Endothelial cell of umbilical vein (primary cell): ENCODE measurements around the gene CSGALNACT2. TPM values are rescaled to one million over a fixed set of nuclear protein-coding genes. Genes with fewer than 3 reads are reported as not detected.

ENCODE experiments used
- BruUV-seq: library from RNA; stranded (reverse); fragments of 400-500 nt; replicated peaks from 2 replicates; lab custom pipeline; 2021; lab: Mats Ljungman, UMichigan
- CTCF ChIA-PET: fragments of 300-600, 350-600 bp; sonication (Branson Sonifier 250); formaldehyde crosslinking; loops from one replicate; lab custom pipeline; 2021; ENCODE audit warnings: antibody characterized with exemption, inconsistent platforms; lab: Charles Lee
- POLR2A ChIA-PET: fragments of 300-600, 350-600 bp; sonication (Branson Sonifier 250); formaldehyde crosslinking; loops from one replicate; lab custom pipeline; 2021; ENCODE audit warnings: antibody characterized with exemption, inconsistent platforms; lab: Charles Lee
- DNase-seq: peaks from one replicate; pipeline ENCODE4 v3.0.0-alpha.2; 2011; ENCODE audit warnings: low read depth, low spot score
- FAIRE-seq: peaks from 2 replicates; lab custom pipeline; 2011; peaks lifted over from hg19 to GRCh38; lab: Jason Lieb, UNC
- H2AFZ ChIP-seq: 2 replicates; pipeline ENCODE4 v1.6.0; 2012; ENCODE audit warnings: low read depth, low read length, control low read depth, inconsistent platforms
- H3K27ac ChIP-seq: 2 replicates; pipeline ENCODE4 v1.5.1; 2011; ENCODE audit warnings: low read depth, mild to moderate bottlenecking, control low read depth, low read length, moderate library complexity; ENCODE audit not compliant: insufficient read depth
- H3K27me3 ChIP-seq, 2 experiments: 2 replicates each; pipeline versions ENCODE4 v1.6.0 to v1.6.1; 2011; ENCODE audit warnings: low read length in 2 of 2, mixed read lengths in 1 of 2; ENCODE audit not compliant: control insufficient read depth in 2 of 2, insufficient read depth in 2 of 2
- H3K36me3 ChIP-seq, 2 experiments: 2 replicates in 1 of 2; 3 replicates in 1 of 2; pipeline ENCODE4 v1.5.1; 2011; ENCODE audit warnings: low read length in 2 of 2, mild to moderate bottlenecking in 1 of 2, moderate library complexity in 1 of 2; ENCODE audit not compliant: control insufficient read depth in 2 of 2, insufficient read depth in 2 of 2; ENCODE audit errors: extremely low read depth in 1 of 2
- H3K4me1 ChIP-seq: 3 replicates; pipeline ENCODE4 v1.5.1; 2011; ENCODE audit warnings: mild to moderate bottlenecking, low read length; ENCODE audit not compliant: control insufficient read depth, insufficient read depth; ENCODE audit errors: extremely low read depth
- H3K4me2 ChIP-seq: 2 replicates; pipeline ENCODE4 v1.6.1; 2011; ENCODE audit warnings: low read length, control low read depth, mixed read lengths; ENCODE audit not compliant: insufficient read depth
- H3K4me3 ChIP-seq, 3 experiments: fragments of 200-600 bp in 1 of 3; sonication (generic), shearing (Covaris generic) in 1 of 3; replicated peaks in 1 of 3; 2 replicates each; pipeline ENCODE4 v1.5.1; 2011 to 2016; ENCODE audit warnings: control low read depth in 3 of 3, low read length in 3 of 3, mild to moderate bottlenecking in 2 of 3, inconsistent platforms in 1 of 3, low read depth in 1 of 3, moderate library complexity in 1 of 3; ENCODE audit not compliant: insufficient read depth in 1 of 3
- H3K79me2 ChIP-seq: 2 replicates; pipeline ENCODE4 v1.6.0; 2012; ENCODE audit warnings: low read length, inconsistent platforms; ENCODE audit not compliant: control insufficient read depth, insufficient read depth
- H3K9ac ChIP-seq: replicated peaks from 2 replicates; pipeline ENCODE3; 2011; ENCODE audit warnings: low read length, control low read depth; ENCODE audit not compliant: insufficient read depth; ENCODE audit errors: extremely low read depth
- H3K9me1 ChIP-seq: replicated peaks from 3 replicates; pipeline ENCODE4 v1.6.0; 2011; ENCODE audit warnings: mild to moderate bottlenecking, low read length; ENCODE audit not compliant: control insufficient read depth, insufficient read depth; ENCODE audit errors: extremely low read depth
- H3K9me3 ChIP-seq: replicated peaks from 2 replicates; pipeline ENCODE4 v1.5.1; 2012; ENCODE audit warnings: low read length, inconsistent platforms; ENCODE audit not compliant: control insufficient read depth, insufficient read depth
- H4K20me1 ChIP-seq: replicated peaks from 2 replicates; pipeline ENCODE3; 2011; ENCODE audit warnings: mild to moderate bottlenecking, low read length; ENCODE audit not compliant: control insufficient read depth, insufficient read depth; ENCODE audit errors: extremely low read depth
- EZH2 ChIP-seq: IDR thresholded peaks from 2 replicates; pipeline ENCODE4 v1.6.1; 2012; ENCODE audit warnings: borderline replicate concordance, low read depth, mild to moderate bottlenecking, moderate library complexity, low read length, inconsistent platforms; ENCODE audit not compliant: severe bottlenecking
- FOS ChIP-seq: IDR thresholded peaks from 2 replicates; pipeline ENCODE4 v1.6.1; 2011; ENCODE audit warnings: mild to moderate bottlenecking, low read length, moderate library complexity, borderline replicate concordance; ENCODE audit not compliant: insufficient read depth
- GATA2 ChIP-seq: IDR thresholded peaks from 2 replicates; pipeline ENCODE4 v1.7.0; 2011; ENCODE audit warnings: low read depth, mild to moderate bottlenecking, moderate library complexity, mixed read lengths, low read length; ENCODE audit not compliant: insufficient read length, insufficient read depth
- POLR2AphosphoS5 ChIP-seq: IDR thresholded peaks from 2 replicates; pipeline ENCODE4 v1.6.1; 2012; ENCODE audit warnings: low read depth, mild to moderate bottlenecking, control low read depth, low read length, moderate library complexity; ENCODE audit not compliant: insufficient read depth
- dilution Hi-C: fragments of 300-500 bp; cut with MboI; formaldehyde crosslinking; loops from one replicate; pipeline ENCODE4 v1.15.0; 2019; ENCODE audit warnings: low sequenced_read_pairs; ENCODE audit not compliant: extremely low pct_ligation_motif_present
- intact Hi-C: fragments of 100-400 bp; cut with micrococcal nuclease; formaldehyde crosslinking; loops from one replicate; pipeline ENCODE4 v1.10.0; 2022
- polyA plus RNA-seq, 4 experiments: library from polyadenylated mRNA; depleted of rRNA in 3 of 4; stranded (reverse) in 3 of 4; unstranded in 1 of 4; fragments of >200 nt; gene quantifications; 2 replicates each; pipeline versions ENCODE4 v1.2.1 to v1.2.3, GENCODE V29; 2011 to 2012; ENCODE audit warnings: missing spikeins in 1 of 4
- total RNA-seq: library from RNA; stranded (reverse); gene quantifications from 2 replicates; pipeline ENCODE4 v1.2.3, GENCODE V29; 2021
- TF ChIP-seq, protein P1 (sequence below), 2 donors: IDR thresholded peaks; 1 replicate in 1 of 2; 2 replicates in 1 of 2; pipeline ENCODE4 v1.5.1; 2011; ENCODE audit warnings: low read length in 2 of 2, mild to moderate bottlenecking in 2 of 2, moderate library complexity in 2 of 2, control low read depth in 1 of 2, inconsistent platforms in 1 of 2, low read depth in 1 of 2; ENCODE audit not compliant: insufficient read depth in 1 of 2; ENCODE audit errors: extremely low read depth in 1 of 2

CSGALNACT2 gene
- total and polyA plus RNA-seq, 2 donors (not counting 3 experiments of a cell fraction or from before 2014, with no cell fraction given): 9.7 to 17.7 TPM

- H3K27me3 ChIP-seq: peaks cover 2 to 3% of the 10 kb centered on the region in 2 experiments
- H3K36me3 ChIP-seq: no peaks in the 10 kb centered on the region
- intact Hi-C loops: loop anchor here (2.0 kb wide), 1 partner anchor 241 kb away; no protein-coding TSS in a partner anchor
- ChIA-PET CTCF (interaction anchor here (0.6 to 5.1 kb wide), 4 partner anchors 17 to 127 kb away, joined by 3 to 30 read pairs (median 4); no protein-coding TSS in a partner anchor), POLR2A (no interaction called here)
- no peaks in the 10 kb centered on the region for H3K9me3 ChIP-seq
- H3K79me2 ChIP-seq: no peaks in the 10 kb centered on the region
- TF ChIP-seq EZH2 (no peak), FOS (no peak), GATA2 (no peak), POLR2AphosphoS5 (no peak)
- TF ChIP-seq, protein P1, sequence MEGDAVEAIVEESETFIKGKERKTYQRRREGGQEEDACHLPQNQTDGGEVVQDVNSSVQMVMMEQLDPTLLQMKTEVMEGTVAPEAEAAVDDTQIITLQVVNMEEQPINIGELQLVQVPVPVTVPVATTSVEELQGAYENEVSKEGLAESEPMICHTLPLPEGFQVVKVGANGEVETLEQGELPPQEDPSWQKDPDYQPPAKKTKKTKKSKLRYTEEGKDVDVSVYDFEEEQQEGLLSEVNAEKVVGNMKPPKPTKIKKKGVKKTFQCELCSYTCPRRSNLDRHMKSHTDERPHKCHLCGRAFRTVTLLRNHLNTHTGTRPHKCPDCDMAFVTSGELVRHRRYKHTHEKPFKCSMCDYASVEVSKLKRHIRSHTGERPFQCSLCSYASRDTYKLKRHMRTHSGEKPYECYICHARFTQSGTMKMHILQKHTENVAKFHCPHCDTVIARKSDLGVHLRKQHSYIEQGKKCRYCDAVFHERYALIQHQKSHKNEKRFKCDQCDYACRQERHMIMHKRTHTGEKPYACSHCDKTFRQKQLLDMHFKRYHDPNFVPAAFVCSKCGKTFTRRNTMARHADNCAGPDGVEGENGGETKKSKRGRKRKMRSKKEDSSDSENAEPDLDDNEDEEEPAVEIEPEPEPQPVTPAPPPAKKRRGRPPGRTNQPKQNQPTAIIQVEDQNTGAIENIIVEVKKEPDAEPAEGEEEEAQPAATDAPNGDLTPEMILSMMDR (IDR thresholded peaks at IDR 0.05; ENCODE audit: extremely low read depth in 1 of 2, insufficient read depth in 1 of 2, low read depth in 1 of 2, low read length in 2 of 2): peak in 1 of 2 donors; percentile 18
- dilution Hi-C loops: no loop called here
- H4K20me1 ChIP-seq: no peaks in the 10 kb centered on the region
- no peak for FAIRE-seq
- no peaks in the 10 kb centered on the region for H3K4me1 ChIP-seq
- no peak overlapping the region for H3K9ac ChIP-seq
- no peak overlapping the region for H2AFZ ChIP-seq
- H3K27ac ChIP-seq: no peak overlapping the region
- DNase-seq: no peak
- no TSS peak for BruUV-seq
- no peaks in the 10 kb centered on the region for H3K9me1 ChIP-seq
- no peak overlapping the region for H3K4me2 ChIP-seq
- H3K4me3 ChIP-seq: no peak overlapping the region
These were observed 83.4 kb downstream of the CSGALNACT2 start for GRCh38 chr10:43221419-43222209.
